H9 (cell line): ENCODE results near the gene ABCA13. TPM values are rescaled to one million over a fixed set of nuclear protein-coding genes. Genes with fewer than 3 reads are reported as not detected.

Experiments
- DNase-seq: peaks from one replicate; pipeline ENCODE4 v3.0.0-alpha.2; 2017
- H2AFZ ChIP-seq: one replicate; pipeline ENCODE4 v1.6.1; 2013; ENCODE audit warnings: mild to moderate bottlenecking, low read length, control low read depth, moderate library complexity
- H2AK5ac ChIP-seq: 2 replicates; pipeline ENCODE4 v1.6.1; 2013; ENCODE audit warnings: low read length, control low read depth, mixed read lengths; ENCODE audit not compliant: insufficient read length
- H2BK120ac ChIP-seq: one replicate; pipeline ENCODE4 v1.6.1; 2013; ENCODE audit warnings: low read depth, mild to moderate bottlenecking, low read length, control low read depth, inconsistent platforms; ENCODE audit not compliant: poor library complexity, severe bottlenecking
- H2BK12ac ChIP-seq: 2 replicates; pipeline ENCODE4 v1.6.1; 2013; ENCODE audit warnings: low read length, control low read depth, mixed read lengths, low read depth; ENCODE audit not compliant: insufficient read length
- H2BK15ac ChIP-seq: 2 replicates; pipeline ENCODE4 v1.6.1; 2013; ENCODE audit warnings: low read depth, low read length, control low read depth
- H2BK20ac ChIP-seq: one replicate; pipeline ENCODE4 v1.6.1; 2013; ENCODE audit warnings: low read depth, mild to moderate bottlenecking, low read length, control low read depth, inconsistent platforms; ENCODE audit not compliant: poor library complexity, severe bottlenecking
- H2BK5ac ChIP-seq: 2 replicates; pipeline ENCODE4 v1.6.1; 2013; ENCODE audit warnings: low read length, control low read depth, mixed read lengths; ENCODE audit not compliant: insufficient read length
- H3K14ac ChIP-seq: 2 replicates; pipeline ENCODE4 v1.6.1; 2013; ENCODE audit warnings: low read length, control low read depth; ENCODE audit not compliant: insufficient read depth
- H3K18ac ChIP-seq: 2 replicates; pipeline ENCODE4 v1.6.1; 2013; ENCODE audit warnings: low read depth, mild to moderate bottlenecking, mixed read lengths, low read length, control low read depth; ENCODE audit not compliant: insufficient read length
- H3K23ac ChIP-seq: 2 replicates; pipeline ENCODE4 v1.6.1; 2013; ENCODE audit warnings: low read length, control low read depth, mixed read lengths, low read depth; ENCODE audit not compliant: insufficient read length
- H3K23me2 ChIP-seq: 2 replicates; pipeline ENCODE4 v1.6.1; 2013; ENCODE audit warnings: low read depth, mild to moderate bottlenecking, mixed read lengths, low read length, control low read depth; ENCODE audit not compliant: insufficient read length, poor library complexity, severe bottlenecking
- H3K27ac ChIP-seq: 2 replicates; pipeline ENCODE4 v1.5.1; 2013; ENCODE audit warnings: low read length, control low read depth, mixed read lengths, low read depth; ENCODE audit not compliant: insufficient read length
- H3K27me3 ChIP-seq: 2 replicates; pipeline ENCODE4 v1.6.1; 2013; ENCODE audit warnings: low read length, control low read depth, inconsistent platforms; ENCODE audit not compliant: insufficient read depth
- H3K4ac ChIP-seq: 2 replicates; pipeline ENCODE4 v1.6.1; 2013; ENCODE audit warnings: low read depth, mild to moderate bottlenecking, control low read depth, inconsistent platforms, low read length, moderate library complexity
- H3K4me1 ChIP-seq: 2 replicates; pipeline ENCODE4 v1.6.1; 2013; ENCODE audit warnings: low read length, control low read depth, inconsistent platforms; ENCODE audit not compliant: insufficient read depth
- H3K4me2 ChIP-seq: 2 replicates; pipeline ENCODE4 v1.6.1; 2013; ENCODE audit warnings: low read length, control low read depth, mixed read lengths; ENCODE audit not compliant: insufficient read length, insufficient read depth
- H3K56ac ChIP-seq: 2 replicates; pipeline ENCODE4 v1.6.1; 2013; ENCODE audit warnings: low read depth, mild to moderate bottlenecking, mixed read lengths, low read length, control low read depth; ENCODE audit not compliant: insufficient read length
- H3K79me1 ChIP-seq: 2 replicates; pipeline ENCODE4 v1.6.1; 2013; ENCODE audit warnings: low read depth, mild to moderate bottlenecking, moderate library complexity, low read length, control low read depth, inconsistent platforms; ENCODE audit not compliant: insufficient read depth, poor library complexity, severe bottlenecking
- H3K79me2 ChIP-seq: 2 replicates; pipeline ENCODE4 v1.6.1; 2013; ENCODE audit warnings: low read length, control low read depth, inconsistent platforms; ENCODE audit not compliant: insufficient read depth
- H3K9ac ChIP-seq: 2 replicates; pipeline ENCODE4 v1.6.1; 2013; ENCODE audit warnings: low read length, control low read depth, mixed read lengths; ENCODE audit not compliant: insufficient read length; ENCODE audit errors: extremely low read depth
- H3K9me3 ChIP-seq: one replicate; pipeline ENCODE4 v1.6.1; 2013; ENCODE audit warnings: low read depth, low read length, inconsistent platforms; ENCODE audit not compliant: control insufficient read depth
- H3T11ph ChIP-seq: one replicate; pipeline ENCODE4 v1.6.1; 2013; ENCODE audit warnings: mild to moderate bottlenecking, low read length, control low read depth, inconsistent platforms
- H4K20me1 ChIP-seq: one replicate; pipeline ENCODE4 v1.6.1; 2013; ENCODE audit not compliant: control insufficient read depth, insufficient read length, insufficient read depth
- H4K5ac ChIP-seq: 2 replicates; pipeline ENCODE4 v1.6.1; 2013; ENCODE audit warnings: low read depth, mild to moderate bottlenecking, mixed read lengths, low read length, control low read depth; ENCODE audit not compliant: insufficient read length
- H4K8ac ChIP-seq: replicated peaks from 2 replicates; pipeline ENCODE4 v1.6.1; 2013; ENCODE audit warnings: low read length, control low read depth, mixed read lengths, low read depth; ENCODE audit not compliant: insufficient read length
- H4K91ac ChIP-seq: 2 replicates; pipeline ENCODE4 v1.6.1; 2013; ENCODE audit warnings: low read depth, mild to moderate bottlenecking, moderate library complexity, mixed read lengths, low read length, control low read depth; ENCODE audit not compliant: insufficient read length
- H3K27ac Mint-ChIP-seq, 3 experiments: 2 replicates in 2 of 3; 3 replicates in 1 of 3; pipeline ENCODE4 v1.8.0; 2020 to 2021; ENCODE audit warnings: mixed read lengths in 3 of 3, mild to moderate bottlenecking in 1 of 3, moderate library complexity in 1 of 3
- H3K27me3 Mint-ChIP-seq: 2 replicates; pipeline ENCODE4 v1.8.0; 2021; ENCODE audit warnings: low read depth, mild to moderate bottlenecking, moderate library complexity, mixed read lengths
- H3K36me3 Mint-ChIP-seq, 3 experiments: 2 replicates in 2 of 3; 3 replicates in 1 of 3; pipeline ENCODE4 v1.8.0; 2020 to 2021; ENCODE audit warnings: low read depth in 3 of 3, mixed read lengths in 3 of 3; ENCODE audit not compliant: insufficient read depth in 1 of 3
- H3K4me1 Mint-ChIP-seq, 2 experiments: 2 replicates each; pipeline ENCODE4 v1.8.0; 2020; ENCODE audit warnings: mixed read lengths in 2 of 2
- H3K4me3 Mint-ChIP-seq, 2 experiments: 2 replicates in 1 of 2; 3 replicates in 1 of 2; pipeline ENCODE4 v1.8.0; 2020 to 2021; ENCODE audit warnings: mild to moderate bottlenecking in 2 of 2, mixed read lengths in 2 of 2, moderate library complexity in 1 of 2
- H3K9me3 Mint-ChIP-seq, 2 experiments: 2 replicates in 1 of 2; 3 replicates in 1 of 2; pipeline ENCODE4 v1.8.0; 2020; ENCODE audit warnings: mild to moderate bottlenecking in 2 of 2, mixed read lengths in 2 of 2, moderate library complexity in 1 of 2
- WGBS: extraction: QIAGEN DNeasy Blood & Tissue Kit; methylation state at CpG from one replicate; pipeline ENCODE4 v1.1.7; 2013; ENCODE audit warnings: missing lambda C conversion rate, low lambda C conversion rate, mixed read lengths; ENCODE audit not compliant: insufficient read length; ENCODE audit errors: extremely low coverage; 5-methylcytosine and 5-hydroxymethylcytosine counted together
- total RNA-seq: library from RNA; stranded (reverse); gene quantifications from 2 replicates; pipeline ENCODE4 v1.2.1, GENCODE V29; 2021
- TF ChIP-seq, protein P1 (sequence below): fragments of 200-600 bp; sonication (generic); conservative IDR thresholded peaks from 3 replicates; pipeline ENCODE4 v1.8.0; 2021; ENCODE audit warnings: antibody characterized with exemption, mild to moderate bottlenecking

Gene ABCA13
- total RNA-seq, 1 experiment from 2014 or later, result 0.11 TPM

- H2AK5ac ChIP-seq, result no peak overlapping the region
- H3K4me1 ChIP-seq, result no peaks in the 10 kb centered on the region
- H3K4ac ChIP-seq, result no peak overlapping the region
- H4K20me1 ChIP-seq, result no peaks in the 10 kb centered on the region
- no peak overlapping the region for H2BK5ac ChIP-seq
- no peak overlapping the region for H3K4me2 ChIP-seq
- H4K5ac ChIP-seq, result no peak overlapping the region
- H3K79me2 ChIP-seq, result no peaks in the 10 kb centered on the region
- Mint-ChIP-seq H3K27ac (no peak overlapping the region), H3K9me3 (peaks cover 22 to 25% of the 10 kb centered on the region in 2 experiments), H3K4me3 (no peak overlapping the region), H3K4me1 (no peaks in the 10 kb centered on the region), H3K36me3 (peaks cover 0 to 6% (median 6%) of the 10 kb centered on the region in 3 experiments; a peak in 3 of 7 replicates), H3K27me3 (no peaks in the 10 kb centered on the region)
- no peaks in the 10 kb centered on the region for H3K9me3 ChIP-seq
- no peak overlapping the region for H4K91ac ChIP-seq
- H3K79me1 ChIP-seq, result no peaks in the 10 kb centered on the region
- no peak for DNase-seq
- H3T11ph ChIP-seq, result no peak overlapping the region
- H3K23me2 ChIP-seq, result no peaks in the 10 kb centered on the region
- H3K9ac ChIP-seq, result no peak overlapping the region
- H2BK20ac ChIP-seq, result no peak overlapping the region
- TF ChIP-seq, protein P1, sequence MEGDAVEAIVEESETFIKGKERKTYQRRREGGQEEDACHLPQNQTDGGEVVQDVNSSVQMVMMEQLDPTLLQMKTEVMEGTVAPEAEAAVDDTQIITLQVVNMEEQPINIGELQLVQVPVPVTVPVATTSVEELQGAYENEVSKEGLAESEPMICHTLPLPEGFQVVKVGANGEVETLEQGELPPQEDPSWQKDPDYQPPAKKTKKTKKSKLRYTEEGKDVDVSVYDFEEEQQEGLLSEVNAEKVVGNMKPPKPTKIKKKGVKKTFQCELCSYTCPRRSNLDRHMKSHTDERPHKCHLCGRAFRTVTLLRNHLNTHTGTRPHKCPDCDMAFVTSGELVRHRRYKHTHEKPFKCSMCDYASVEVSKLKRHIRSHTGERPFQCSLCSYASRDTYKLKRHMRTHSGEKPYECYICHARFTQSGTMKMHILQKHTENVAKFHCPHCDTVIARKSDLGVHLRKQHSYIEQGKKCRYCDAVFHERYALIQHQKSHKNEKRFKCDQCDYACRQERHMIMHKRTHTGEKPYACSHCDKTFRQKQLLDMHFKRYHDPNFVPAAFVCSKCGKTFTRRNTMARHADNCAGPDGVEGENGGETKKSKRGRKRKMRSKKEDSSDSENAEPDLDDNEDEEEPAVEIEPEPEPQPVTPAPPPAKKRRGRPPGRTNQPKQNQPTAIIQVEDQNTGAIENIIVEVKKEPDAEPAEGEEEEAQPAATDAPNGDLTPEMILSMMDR, result no peak
- H3K56ac ChIP-seq, result no peak overlapping the region
- no peak overlapping the region for H3K27ac ChIP-seq
- H2BK15ac ChIP-seq, result no peak overlapping the region
- no peak overlapping the region for H2AFZ ChIP-seq
- H2BK12ac ChIP-seq, result no peak overlapping the region
- H4K8ac ChIP-seq, result no peak overlapping the region
- H3K27me3 ChIP-seq, result no peaks in the 10 kb centered on the region
- no peak overlapping the region for H3K14ac ChIP-seq
- no peak overlapping the region for H2BK120ac ChIP-seq
- no peak overlapping the region for H3K23ac ChIP-seq
- no peak overlapping the region for H3K18ac ChIP-seq
- WGBS, result no CpG with 5 or more reads among the region's 1 CpG
Measured at GRCh38 chr7:48671656-48672055, 500.4 kb downstream of the ABCA13 start.
